Right atrium auricular region (tissue), 2 donors: Measurements from ENCODE around the gene ZNRF2. TPM values are rescaled to one million over a fixed set of nuclear protein-coding genes. Genes with fewer than 3 reads are reported as not detected.

Experiments
- DNase-seq: peaks from one replicate; pipeline ENCODE4 v3.0.0-alpha.2; 2019; ENCODE audit warnings: low spot score
- H3K27ac ChIP-seq, 2 donors: fragments of 200-600 bp; sonication (generic); 1 replicate in 1 of 2; 2 replicates in 1 of 2; pipeline ENCODE4 v1.5.1; 2016 to 2019
- H3K27me3 ChIP-seq, 2 donors: fragments of 200-600 bp; sonication (generic); one replicate each; pipeline versions ENCODE4 v1.5.1 to v1.6.0; 2017 to 2019
- H3K36me3 ChIP-seq: fragments of 200-600 bp; sonication (generic); one replicate; pipeline ENCODE4 v1.5.1; 2016
- H3K4me1 ChIP-seq, 2 donors: fragments of 200-600 bp; sonication (generic); one replicate each; pipeline versions ENCODE4 v1.5.1 to v1.6.0; 2017 to 2019
- H3K4me3 ChIP-seq, 2 donors: fragments of 200-600 bp; sonication (generic); 1 replicate in 1 of 2; 2 replicates in 1 of 2; pipeline ENCODE4 v1.5.1; 2017 to 2019; ENCODE audit warnings: mild to moderate bottlenecking in 1 of 2, moderate library complexity in 1 of 2
- H3K9me3 ChIP-seq, 2 donors: fragments of 200-600 bp; sonication (generic); one replicate each; pipeline ENCODE4 v1.5.1; 2019
- CTCF ChIP-seq, 2 donors: fragments of 200-600 bp; sonication (generic); IDR thresholded peaks; one replicate each; pipeline ENCODE4 v1.5.1; 2019; ENCODE audit warnings: antibody characterized with exemption in 2 of 2
- total RNA-seq, 2 donors: library from RNA; depleted of rRNA; stranded (reverse); fragments of >200 nt; gene quantifications; one replicate each; pipeline ENCODE4 v1.1.0, GENCODE V29; 2016

ZNRF2 gene
- total RNA-seq, 2 donors from 2014 or later = 7.6 to 9.7 TPM

GRCh38 chr7:30301751-30302150 is 17.4 kb downstream of the ZNRF2 start:
- peaks cover 0 to 5% of the 10 kb centered on the region in 2 donors for H3K4me1 ChIP-seq
- no peak for DNase-seq

GRCh38 chr7:30302656-30303311 is 18.4 kb downstream of the ZNRF2 start:
- Histone ChIP-seq H3K27me3 (no peaks in the 10 kb centered on the region), H3K9me3 (no peaks in the 10 kb centered on the region), H3K4me1 (peaks cover 0 to 5% of the 10 kb centered on the region in 2 donors), H3K4me3 (no peak overlapping the region), H3K36me3 (no peaks in the 10 kb centered on the region), H3K27ac (no peak overlapping the region)
- no peak for TF ChIP-seq CTCF (IDR thresholded peaks at IDR 0.05)
- no peak for DNase-seq

More at GRCh38 chr7:30301751-30302150, 17.4 kb downstream of the ZNRF2 start:
- no peaks in the 10 kb centered on the region for H3K27me3 ChIP-seq
- H3K36me3 ChIP-seq = no peaks in the 10 kb centered on the region
- H3K9me3 ChIP-seq = no peaks in the 10 kb centered on the region
- no peak overlapping the region for H3K27ac ChIP-seq
- no peak for TF ChIP-seq CTCF (IDR thresholded peaks at IDR 0.05)
- no peak overlapping the region for H3K4me3 ChIP-seq

GRCh38 chr7:30303312-30304039 is 19.1 kb downstream of the ZNRF2 start:
- Histone ChIP-seq H3K4me3 (no peak overlapping the region), H3K27ac (no peak overlapping the region), H3K27me3 (no peaks in the 10 kb centered on the region), H3K36me3 (no peaks in the 10 kb centered on the region), H3K9me3 (no peaks in the 10 kb centered on the region), H3K4me1 (peaks cover 0 to 5% of the 10 kb centered on the region in 2 donors)
- no peak for TF ChIP-seq CTCF (IDR thresholded peaks at IDR 0.05)
- no peak for DNase-seq

GRCh38 chr7:30304177-30304884 is 19.9 kb downstream of the ZNRF2 start:
- Histone ChIP-seq H3K9me3 (no peaks in the 10 kb centered on the region), H3K4me1 (peaks cover 0 to 5% of the 10 kb centered on the region in 2 donors), H3K36me3 (no peaks in the 10 kb centered on the region), H3K4me3 (no peak overlapping the region), H3K27me3 (no peaks in the 10 kb centered on the region), H3K27ac (no peak overlapping the region)
- no peak for DNase-seq
- TF ChIP-seq CTCF (IDR thresholded peaks at IDR 0.05) = no peak

- no peaks in the 10 kb centered on the region for H3K4me1 ChIP-seq
- H3K9me3 ChIP-seq = no peaks in the 10 kb centered on the region
- no peaks in the 10 kb centered on the region for H3K36me3 ChIP-seq
- TF ChIP-seq CTCF (IDR thresholded peaks at IDR 0.05) = no peak
- H3K27ac ChIP-seq = no peak overlapping the region
- no peak for DNase-seq
- H3K27me3 ChIP-seq = no peaks in the 10 kb centered on the region
- H3K4me3 ChIP-seq = no peak overlapping the region
Measured at GRCh38 chr7:30306976-30307375, 22.6 kb downstream of the ZNRF2 start.
